HG03575 (cell line): ENCODE results near the gene SPECC1L.

Experiments used
- ATAC-seq: cut with Tn5 transposase; IDR thresholded peaks from one replicate; pipeline ENCODE4 v1.9.1; 2021; ENCODE audit not compliant: unreplicated experiment, insufficient number of reproducible peaks, low FRiP score; ENCODE audit errors: extremely low read depth

Gene SPECC1L

GRCh38 chr22:24444729-24445466, 174.3 kb downstream of the SPECC1L start:
- no peak for ATAC-seq

- no peak for ATAC-seq
These were observed 175.0 kb downstream of the SPECC1L start for GRCh38 chr22:24445481-24446259.

- no peak for ATAC-seq
These were observed 175.6 kb downstream of the SPECC1L start for GRCh38 chr22:24446260-24446611.

GRCh38 chr22:24450610-24451009, 180.0 kb downstream of the SPECC1L start:
- no peak for ATAC-seq

GRCh38 chr22:24451162-24451561, 180.5 kb downstream of the SPECC1L start:
- ATAC-seq = no peak

- no peak for ATAC-seq
These were observed 183.2 kb downstream of the SPECC1L start for GRCh38 chr22:24453853-24454252.

- ATAC-seq = no peak
These were observed 184.4 kb downstream of the SPECC1L start for GRCh38 chr22:24455039-24455438.

GRCh38 chr22:24455751-24456426, 185.3 kb downstream of the SPECC1L start:
- no peak for ATAC-seq

GRCh38 chr22:24457894-24458420, 187.3 kb downstream of the SPECC1L start:
- ATAC-seq = no peak

- ATAC-seq = no peak
These were observed 189.3 kb downstream of the SPECC1L start for GRCh38 chr22:24459911-24460310.

- ATAC-seq = no peak
These were observed 189.9 kb downstream of the SPECC1L start for GRCh38 chr22:24460418-24461089.

- ATAC-seq = no peak
These were observed 192.6 kb downstream of the SPECC1L start for GRCh38 chr22:24463071-24463760.

- no peak for ATAC-seq
These were observed 194.9 kb downstream of the SPECC1L start for GRCh38 chr22:24465566-24465965.

- no peak for ATAC-seq
These were observed 195.3 kb downstream of the SPECC1L start for GRCh38 chr22:24465975-24466374.

GRCh38 chr22:24466716-24467328, 196.2 kb downstream of the SPECC1L start:
- no peak for ATAC-seq

- no peak for ATAC-seq
These were observed 196.7 kb downstream of the SPECC1L start for GRCh38 chr22:24467340-24467739.
